Ovary (tissue), 3 donors: ENCODE data around the gene KL.

ENCODE experiments used
- CTCF ChIP-seq, 3 donors: fragments of 450-650 bp in 2 of 3; fragments of 200-600 bp in 1 of 3; IDR thresholded peaks; one replicate each; pipeline versions ENCODE4 v1.5.1 to v1.8.0; 2016 to 2022; ENCODE audit warnings: antibody characterized with exemption in 3 of 3, mild to moderate bottlenecking in 1 of 3
- EP300 ChIP-seq: sonication (generic); formaldehyde crosslinking; IDR thresholded peaks from one replicate; pipeline ENCODE4 v1.6.1; 2017; ENCODE audit warnings: antibody characterized with exemption
- POLR2A ChIP-seq: fragments of 450-650 bp; IDR thresholded peaks from one replicate; pipeline ENCODE4 v1.6.1; 2017; ENCODE audit warnings: antibody characterized with exemption, mild to moderate bottlenecking, moderate library complexity
- donor health status: DM: no; HTN: no; CAD: no.

- TF ChIP-seq CTCF (IDR thresholded peaks at IDR 0.05) (no peak), POLR2A (no peak), EP300 (no peak)
These were observed 366 bp upstream of the KL start for GRCh38 chr13:33015791-33016323.
